HepG2 (cell line): ENCODE results near the gene TUBB4B. TPM values are rescaled to one million over a fixed set of nuclear protein-coding genes. Genes with fewer than 3 reads are reported as not detected.
A peak's percentile ranks its signal among the peaks of the same experiment; 100 is the strongest.

Source experiments
- ARNTL ChIP-seq: sonication (generic); formaldehyde crosslinking; IDR thresholded peaks from 2 replicates; pipeline ENCODE4 v1.4.0; 2020; ENCODE audit warnings: mild to moderate bottlenecking, missing genetic modification reagents
- E2F2 ChIP-seq: sonication (generic); formaldehyde crosslinking; IDR thresholded peaks from 2 replicates; pipeline ENCODE4 v1.4.0; 2020; ENCODE audit warnings: missing genetic modification reagents, borderline replicate concordance
- FOXK1 ChIP-seq: sonication (generic); formaldehyde crosslinking; IDR thresholded peaks from 2 replicates; pipeline ENCODE4 v1.4.0; 2020; ENCODE audit warnings: low read depth, missing genetic modification reagents, borderline replicate concordance
- FOXM1 ChIP-seq: sonication (generic); formaldehyde crosslinking; IDR thresholded peaks from 2 replicates; pipeline ENCODE4 v1.5.0; 2020; ENCODE audit warnings: missing genetic modification reagents
- MTF1 ChIP-seq: sonication (generic); formaldehyde crosslinking; IDR thresholded peaks from 2 replicates; pipeline ENCODE4 v1.5.0; 2020; ENCODE audit warnings: missing genetic modification reagents
- NONO ChIP-seq, 2 experiments: fragments of 450-650 bp in 1 of 2; sonication (generic) in 1 of 2; formaldehyde crosslinking in 1 of 2; IDR thresholded peaks in 1 of 2; conservative IDR thresholded peaks in 1 of 2; 2 replicates each; pipeline versions ENCODE4 v1.6.1 to v1.8.0; 2017 to 2022; ENCODE audit warnings: mild to moderate bottlenecking in 1 of 2, missing genetic modification reagents in 1 of 2, moderate library complexity in 1 of 2
- PAXIP1 ChIP-seq: sonication (generic); formaldehyde crosslinking; conservative IDR thresholded peaks from 2 replicates; pipeline ENCODE4 v1.4.0; 2020; ENCODE audit warnings: mild to moderate bottlenecking, missing genetic modification reagents, moderate library complexity
- STAT5B ChIP-seq: sonication (generic); formaldehyde crosslinking; IDR thresholded peaks from 2 replicates; pipeline ENCODE4 v1.4.0; 2020; ENCODE audit warnings: missing genetic modification reagents
- ZBTB26 ChIP-seq: IDR thresholded peaks from 2 replicates; pipeline ENCODE4 v1.6.1; 2016; ENCODE audit warnings: missing compliant biosample characterization, missing genetic modification reagents, borderline replicate concordance
- ZFP37 ChIP-seq: sonication (generic); formaldehyde crosslinking; IDR thresholded peaks from 2 replicates; pipeline ENCODE4 v1.4.0; 2020; ENCODE audit warnings: missing genetic modification reagents, borderline replicate concordance
- ZFX ChIP-seq: sonication (generic); formaldehyde crosslinking; IDR thresholded peaks from 2 replicates; pipeline ENCODE4 v1.4.0; 2020; ENCODE audit warnings: mild to moderate bottlenecking, low read depth, missing genetic modification reagents, moderate library complexity
- ZKSCAN5 ChIP-seq: sonication (generic); formaldehyde crosslinking; IDR thresholded peaks from 2 replicates; pipeline ENCODE4 v1.5.1; 2020; ENCODE audit warnings: mild to moderate bottlenecking, missing genetic modification reagents
- ZKSCAN8 ChIP-seq: IDR thresholded peaks from 2 replicates; pipeline ENCODE4 v1.6.1; 2016; ENCODE audit warnings: borderline replicate concordance, missing genetic modification reagents, missing compliant biosample characterization
- ZNF121 ChIP-seq: sonication (generic); formaldehyde crosslinking; IDR thresholded peaks from 2 replicates; pipeline ENCODE4 v1.5.0; 2020; ENCODE audit warnings: mild to moderate bottlenecking, missing genetic modification reagents
- ZNF281 ChIP-seq: sonication (generic); formaldehyde crosslinking; IDR thresholded peaks from 2 replicates; pipeline ENCODE4 v1.4.0; 2020; ENCODE audit warnings: missing genetic modification reagents, borderline replicate concordance
- ZNF556 ChIP-seq: sonication (generic); formaldehyde crosslinking; IDR thresholded peaks from 2 replicates; pipeline ENCODE4 v1.4.0; 2020; ENCODE audit warnings: mild to moderate bottlenecking, missing genetic modification reagents, borderline replicate concordance
- ZSCAN12 ChIP-seq: sonication (generic); formaldehyde crosslinking; IDR thresholded peaks from 2 replicates; pipeline ENCODE4 v1.9.0; 2021; ENCODE audit warnings: mild to moderate bottlenecking, missing genetic modification reagents
- polyA plus RNA-seq, 8 experiments: library from polyadenylated mRNA; depleted of rRNA in 3 of 8; stranded (reverse) in 7 of 8; unstranded in 1 of 8; fragments of >200 nt; fragmentation: Illumina TruSeq in 4 of 8; extraction: Trizol in 4 of 8; gene quantifications; 2 replicates each; pipeline versions ENCODE4 v1.2.1 to v1.2.3, GENCODE V29; 2011 to 2016; ENCODE audit warnings: low read depth in 4 of 8, missing spikeins in 1 of 8, mixed read lengths in 1 of 8; ENCODE audit not compliant: insufficient read depth in 1 of 8
- total RNA-seq, 5 experiments: library from RNA; depleted of rRNA; stranded (reverse); fragments of >200 nt; fragmentation: Illumina TruSeq; extraction: Trizol; gene quantifications; 2 replicates each; pipeline ENCODE4 v1.2.3, GENCODE V29; 2016; ENCODE audit warnings: low read depth in 1 of 5

The TUBB4B gene
- total and polyA plus RNA-seq, 2 of the 13 experiments (the other 11 are each of a cell fraction or from before 2014, with no cell fraction given) = 182 to 412 TPM

GRCh38 chr9:137253717-137254623, 12.9 kb downstream of the TUBB4B start (continued):
- TF ChIP-seq ZBTB26 = no peak
- TF ChIP-seq FOXK1 (CRISPR knock-in tag) = no peak
- TF ChIP-seq PAXIP1 (CRISPR knock-in tag) = 0 out of 2 replicates have a peak, but pooled peaks have one; percentile 30
- TF ChIP-seq ZKSCAN5 (CRISPR knock-in tag) = no peak
- TF ChIP-seq MTF1 = no peak
- TF ChIP-seq FOXM1 (CRISPR knock-in tag) = no peak
- peak; percentile 34; the same call in 1 of the 2 replicates for TF ChIP-seq ZNF281 (CRISPR knock-in tag)
- TF ChIP-seq ZFP37 (CRISPR knock-in tag) = no peak
- no peak for TF ChIP-seq ZNF556 (CRISPR knock-in tag)
- peak; percentile 68 for TF ChIP-seq ZNF121 (CRISPR knock-in tag)
- TF ChIP-seq ZKSCAN8 (CRISPR knock-in tag) = no peak
- TF ChIP-seq ARNTL (CRISPR knock-in tag) = no peak
- TF ChIP-seq ZSCAN12 = no peak
- TF ChIP-seq E2F2 (CRISPR knock-in tag) = no peak
- peak; percentile 78 for TF ChIP-seq ZFX
- TF ChIP-seq NONO (IDR thresholded peaks at IDR 0.05) = no peak
- peak; percentile 31; the same call in 1 of the 2 replicates for TF ChIP-seq NONO (CRISPR knock-in tag; conservative IDR thresholded peaks at IDR 0.05)
- TF ChIP-seq STAT5B (CRISPR knock-in tag) = no peak
